GM18951 (cell line): ENCODE measurements around the gene BATF.

ENCODE experiments used
- POLR2A ChIP-seq: IDR thresholded peaks from 4 replicates; pipeline ENCODE4 v1.6.1; 2011; ENCODE audit warnings: mild to moderate bottlenecking; ENCODE audit not compliant: insufficient read length, insufficient read depth; ENCODE audit errors: extremely low read depth
- in situ Hi-C: fragments of 300-500 bp; cut with MboI; formaldehyde crosslinking; loops from one replicate; pipeline ENCODE4 v1.12.0; 2022; ENCODE audit warnings: low sequenced_read_pairs, mixed read lengths, inconsistent platforms; ENCODE audit not compliant: unreplicated experiment

The BATF gene

GRCh38 chr14:75566752-75567151, 44.5 kb downstream of the BATF start:
- no peak for TF ChIP-seq POLR2A

GRCh38 chr14:75568140-75568539, 45.9 kb downstream of the BATF start:
- in situ Hi-C loops, result no loop called here

More at GRCh38 chr14:75566752-75567151, 44.5 kb downstream of the BATF start:
- in situ Hi-C loops, result no loop called here

GRCh38 chr14:75568791-75569190, 46.5 kb downstream of the BATF start:
- TF ChIP-seq POLR2A, result no peak
- in situ Hi-C loops, result no loop called here

More at GRCh38 chr14:75568140-75568539, 45.9 kb downstream of the BATF start:
- no peak for TF ChIP-seq POLR2A

- no peak for TF ChIP-seq POLR2A
- in situ Hi-C loops, result loop anchor here (5.0 kb wide), 1 partner anchor 82 kb away; no protein-coding TSS in a partner anchor
Observed at GRCh38 chr14:75570797-75571196, 48.5 kb downstream of the BATF start.

- TF ChIP-seq POLR2A, result no peak
- in situ Hi-C loops, result loop anchor here (5.0 kb wide), 1 partner anchor 80 kb away; no protein-coding TSS in a partner anchor
Observed at GRCh38 chr14:75572104-75572503, 49.8 kb downstream of the BATF start.

GRCh38 chr14:75577090-75577489, 54.8 kb downstream of the BATF start:
- in situ Hi-C loops, result no loop called here
- TF ChIP-seq POLR2A, result no peak

- in situ Hi-C loops, result no loop called here
- no peak for TF ChIP-seq POLR2A
Observed at GRCh38 chr14:75577729-75578101, 55.4 kb downstream of the BATF start.

GRCh38 chr14:75578102-75578785, 56.0 kb downstream of the BATF start, which contains the start of gene FLVCR2:
Gene FLVCR2, plus strand, starts transcription at chr14:75578620. Its CDS starts 353 bp downstream, at chr14:75578973.
- in situ Hi-C loops, result no loop called here
- peak; percentile 18 for TF ChIP-seq POLR2A

- TF ChIP-seq POLR2A, result no peak
- in situ Hi-C loops, result no loop called here
Observed at GRCh38 chr14:75578786-75579337, 56.6 kb downstream of the BATF start.

GRCh38 chr14:75579338-75579864, 57.1 kb downstream of the BATF start:
- TF ChIP-seq POLR2A, result no peak
- in situ Hi-C loops, result no loop called here

- TF ChIP-seq POLR2A, result no peak
- in situ Hi-C loops, result loop anchor here (10.0 kb wide), 1 partner anchor 55 kb away; no protein-coding TSS in a partner anchor
Observed at GRCh38 chr14:75579882-75580281, 57.6 kb downstream of the BATF start.

GRCh38 chr14:75587388-75587787, 65.1 kb downstream of the BATF start:
- in situ Hi-C loops, result loop anchor here (10.0 kb wide), 1 partner anchor 47 kb away; no protein-coding TSS in a partner anchor
- no peak for TF ChIP-seq POLR2A

- in situ Hi-C loops, result loop anchor here (10.0 kb wide), 1 partner anchor 45 kb away; no protein-coding TSS in a partner anchor
- TF ChIP-seq POLR2A, result no peak
Observed at GRCh38 chr14:75589931-75590330, 67.7 kb downstream of the BATF start.
